ENCODE data around the gene INTS15.

Gene INTS15

DNA sequence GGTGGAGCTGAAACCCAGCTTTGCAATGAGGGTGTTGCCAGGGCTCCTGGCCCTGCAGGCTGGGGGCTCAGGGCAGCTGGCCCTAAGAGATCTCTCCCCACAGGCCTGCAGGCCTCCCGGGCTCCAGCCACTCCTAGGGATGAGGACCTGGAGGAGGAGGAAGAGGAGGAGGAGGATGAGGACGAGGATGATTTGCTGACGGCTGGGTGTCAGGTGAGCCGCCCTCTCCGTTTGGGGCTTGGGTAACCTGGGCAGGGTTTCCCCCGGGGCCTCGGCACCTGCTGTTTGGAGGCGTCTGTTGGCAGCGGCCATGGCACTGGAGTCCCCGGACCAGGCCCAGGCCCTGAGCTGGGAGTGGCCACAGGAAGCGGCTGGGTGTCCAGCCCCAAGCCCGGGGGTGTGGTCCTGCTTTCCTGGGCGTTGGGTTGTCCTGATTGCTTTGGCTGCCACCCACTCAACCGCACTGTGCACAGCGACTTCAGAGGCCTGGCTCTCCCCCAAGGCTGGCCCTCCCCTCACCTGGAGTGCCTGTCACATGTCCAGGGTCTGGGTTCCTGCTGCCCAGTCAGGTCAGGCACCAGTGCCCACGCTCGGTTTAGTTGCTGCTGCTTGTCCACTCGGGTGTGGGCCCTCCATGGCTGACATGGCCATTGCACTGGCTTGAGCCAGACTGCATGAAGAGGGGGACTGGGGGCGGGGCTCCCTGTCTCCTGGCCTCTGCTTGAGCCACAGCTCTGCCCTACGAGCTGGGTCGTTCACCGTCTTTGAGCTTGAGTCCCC, 53.2 kb downstream of the INTS15 start:
- DNase-seq (ENCODE audit: low read depth in 2 of 2), result no peak

DNA sequence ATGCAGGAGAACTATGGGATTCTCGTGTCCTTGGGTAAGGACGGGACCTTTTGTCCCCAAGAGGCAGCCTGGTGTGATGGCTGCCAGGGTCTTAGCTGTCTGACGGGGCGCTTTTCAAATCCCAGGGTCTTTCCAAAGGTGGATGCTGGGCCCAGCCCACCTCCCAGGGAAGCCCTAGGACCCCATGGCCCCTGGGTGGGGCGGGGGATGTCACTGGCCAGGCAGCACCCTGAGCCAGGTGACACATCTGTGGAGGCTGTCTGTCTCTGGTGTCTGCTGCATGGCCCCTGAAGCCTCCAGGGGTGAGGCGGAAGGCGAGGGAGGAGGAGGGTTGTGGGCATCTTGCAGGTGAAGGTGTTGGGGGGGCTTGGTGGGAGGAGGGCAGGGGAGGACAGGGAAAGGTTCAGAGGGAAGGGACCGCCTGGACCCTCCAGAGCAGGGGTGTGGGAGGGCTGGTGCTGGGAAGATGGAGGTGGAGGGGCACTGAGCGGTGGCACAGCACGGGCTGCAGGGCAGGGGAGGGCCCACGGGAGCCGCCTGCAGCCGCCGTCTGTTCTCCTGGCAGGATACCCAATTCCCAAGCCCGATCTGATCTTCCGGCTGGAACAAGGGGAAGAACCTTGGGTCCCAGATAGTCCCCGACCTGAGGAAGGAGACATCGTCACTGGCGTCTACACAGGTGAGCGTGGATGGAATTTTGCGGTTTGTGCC, 54.2 kb downstream of the INTS15 start:
- DNase-seq (ENCODE audit: low read depth in 2 of 2), result no peak

DNA sequence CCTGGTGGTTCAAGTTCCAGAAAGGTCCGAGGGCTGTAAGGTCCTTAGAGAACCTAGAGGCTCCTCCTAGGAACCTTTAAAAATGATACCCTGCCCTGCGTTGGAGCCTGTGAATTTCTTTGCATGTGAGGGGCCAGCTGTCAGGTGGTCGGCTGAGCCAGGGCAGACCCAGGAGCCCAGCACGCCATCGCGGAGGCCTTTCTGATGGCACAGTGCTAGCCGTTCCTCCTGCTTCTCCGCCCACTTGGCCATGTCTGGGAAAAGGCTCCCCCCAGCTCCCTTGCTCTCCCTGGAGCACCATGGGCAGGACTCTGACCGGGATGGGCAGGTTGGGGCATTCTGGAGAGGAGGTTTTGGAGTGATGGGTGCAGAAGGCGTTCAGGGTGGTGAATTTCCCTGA, 54.9 kb downstream of the INTS15 start:
- DNase-seq (ENCODE audit: low read depth in 2 of 2), result no peak

DNA sequence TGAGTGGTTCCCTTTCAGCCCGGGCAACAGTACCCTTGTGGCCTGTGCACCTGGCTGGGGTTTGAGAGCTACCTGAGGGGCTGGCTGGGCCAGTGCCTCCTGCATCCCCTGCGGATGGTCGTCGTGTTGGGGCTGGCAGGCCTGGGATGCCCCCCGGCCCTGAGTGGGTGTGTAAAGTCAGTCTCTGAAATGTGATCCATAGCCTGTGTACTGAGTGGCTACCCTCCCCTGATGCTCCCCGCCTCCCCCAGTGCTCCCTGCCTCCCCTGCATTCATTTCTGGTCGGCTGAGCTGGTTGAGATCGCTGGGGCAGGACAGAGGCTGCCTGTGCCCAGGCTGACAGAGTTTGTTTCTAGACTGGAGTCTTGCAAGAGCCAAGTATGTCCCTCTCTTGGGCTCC, 56.6 kb downstream of the INTS15 start:
- DNase-seq (ENCODE audit: low read depth in 2 of 2), result no peak

DNA sequence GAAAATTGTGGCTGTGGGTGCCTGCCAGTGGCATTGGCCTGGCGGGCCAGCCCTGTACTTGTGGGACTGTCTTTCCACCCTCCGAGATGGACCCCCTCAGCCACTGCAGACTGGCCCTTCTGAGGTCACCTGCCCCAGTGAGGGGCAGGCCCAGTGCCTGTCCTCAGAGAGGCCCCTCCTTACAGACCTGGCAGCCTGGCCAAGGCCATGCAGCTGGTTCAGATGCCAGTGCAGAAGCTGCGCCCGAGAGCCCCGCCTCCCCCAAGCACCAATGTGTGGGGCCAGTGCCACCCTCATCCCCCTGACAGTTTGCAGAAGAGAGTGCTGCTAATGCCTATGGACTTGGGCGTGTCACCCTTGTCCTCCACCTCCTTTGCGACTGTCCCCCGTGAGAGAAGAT, 57.3 kb downstream of the INTS15 start:
- DNase-seq (ENCODE audit: low read depth in 2 of 2), result no peak

DNA sequence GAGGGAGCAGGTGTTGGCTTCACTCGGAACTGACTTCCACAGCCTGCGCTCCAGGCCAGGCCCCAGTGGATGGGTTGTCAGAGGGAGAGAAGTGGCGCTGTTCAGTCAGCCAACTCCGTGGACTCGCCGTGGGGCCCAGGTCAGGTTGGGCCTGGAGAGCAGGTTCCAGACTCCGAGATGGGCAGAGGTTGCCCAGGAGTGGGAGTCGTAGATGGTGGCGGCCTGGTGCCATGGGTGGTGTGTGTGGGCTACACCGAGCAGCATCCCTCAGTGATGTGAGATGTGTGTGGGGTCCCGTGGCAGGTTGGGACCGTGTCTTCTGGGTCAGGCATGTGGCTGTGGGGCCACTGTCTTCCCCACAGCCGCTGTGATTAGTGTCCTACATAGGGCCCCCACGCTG, 57.7 kb downstream of the INTS15 start:
- no peak for DNase-seq (ENCODE audit: low read depth in 2 of 2)

DNA sequence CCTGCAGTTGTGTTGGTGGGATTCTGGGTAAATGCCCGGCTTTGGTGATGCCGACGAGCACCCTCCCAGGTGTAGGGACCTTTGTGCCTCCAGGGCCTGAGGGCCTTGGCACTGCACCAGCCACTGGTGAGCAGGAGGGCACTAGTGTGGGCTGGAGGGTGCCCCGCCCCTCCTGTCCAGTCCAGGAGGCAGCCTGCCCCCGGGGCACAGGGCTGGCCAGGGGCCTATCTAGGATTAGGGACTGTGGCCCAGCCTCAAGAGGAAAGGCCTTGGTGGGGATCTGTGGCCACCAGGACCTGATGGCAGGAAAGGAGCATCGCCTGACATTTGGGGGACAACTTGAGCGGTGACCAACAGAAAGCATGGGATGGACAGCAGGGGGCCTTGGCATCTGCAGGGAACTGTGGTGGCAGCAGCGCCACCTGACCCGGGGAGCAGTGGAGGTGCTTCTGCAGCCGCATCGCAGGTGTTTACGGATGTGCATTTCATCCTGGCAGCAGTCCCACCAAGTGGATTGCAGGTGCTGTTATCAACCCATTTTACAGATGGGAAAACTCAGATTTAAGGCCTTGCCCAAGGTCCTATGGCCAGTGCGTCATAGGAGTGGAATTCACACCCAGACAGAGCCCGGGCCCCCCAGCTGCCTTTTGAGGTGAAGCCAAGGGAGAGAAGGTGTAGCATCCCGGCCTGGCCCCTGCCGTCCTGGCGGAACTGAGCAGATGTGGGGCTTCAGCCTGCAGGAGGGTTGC, 58.4 kb downstream of the INTS15 start:
- DNase-seq (ENCODE audit: low read depth in 2 of 2), result no peak

DNA sequence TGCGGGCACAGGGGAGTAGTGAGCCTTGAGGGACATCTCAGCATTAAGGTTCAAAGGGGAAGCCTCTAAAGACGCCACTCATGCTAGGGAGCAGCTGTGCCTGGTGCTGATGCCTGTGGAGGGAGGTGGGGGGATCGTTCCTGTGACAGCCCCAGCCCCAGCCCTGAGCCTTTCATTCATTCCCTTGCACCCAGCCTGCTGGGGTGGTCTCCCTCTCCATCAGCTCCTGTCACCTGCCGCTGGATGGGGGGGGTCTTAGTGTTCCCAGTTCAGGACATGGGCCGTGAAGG, 58.9 kb downstream of the INTS15 start:
- no peak for DNase-seq (ENCODE audit: low read depth in 2 of 2)

DNA sequence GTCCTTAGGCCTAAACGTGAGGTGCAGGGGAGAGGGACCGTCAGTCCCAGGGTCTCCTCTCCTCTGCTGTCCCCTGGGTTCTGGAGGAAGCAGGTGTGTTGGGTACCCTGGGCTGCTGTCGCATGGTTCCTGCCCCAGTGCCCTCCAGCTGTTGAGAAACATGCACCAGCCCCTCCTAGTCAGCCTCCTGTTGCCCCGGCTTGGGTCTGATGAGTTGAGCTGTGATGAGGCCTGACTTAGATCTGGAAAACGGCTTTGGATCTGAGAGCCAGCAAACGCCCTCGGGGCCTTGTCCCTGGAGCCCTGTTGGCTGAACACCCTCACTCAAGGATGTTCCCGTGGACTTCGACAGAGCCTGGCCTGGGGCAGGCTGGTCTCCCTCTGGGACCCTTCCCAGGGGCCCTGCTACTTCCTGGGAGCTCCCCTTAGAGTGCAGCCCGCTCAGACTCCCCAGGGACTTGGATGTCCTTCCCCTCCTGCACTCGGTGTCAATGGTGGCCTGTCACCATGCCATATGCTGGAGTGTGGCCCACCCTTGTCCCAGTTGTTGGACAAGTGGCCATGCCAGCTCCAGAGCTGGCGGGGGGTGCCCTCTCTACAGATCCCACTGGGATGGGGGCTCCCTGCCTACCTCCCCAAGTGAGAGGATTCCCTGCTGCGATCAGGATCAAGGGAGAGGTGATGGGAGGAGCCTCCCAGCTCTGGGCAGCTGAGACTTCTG, 59.6 kb downstream of the INTS15 start:
- no peak for DNase-seq (ENCODE audit: low read depth in 2 of 2)

DNA sequence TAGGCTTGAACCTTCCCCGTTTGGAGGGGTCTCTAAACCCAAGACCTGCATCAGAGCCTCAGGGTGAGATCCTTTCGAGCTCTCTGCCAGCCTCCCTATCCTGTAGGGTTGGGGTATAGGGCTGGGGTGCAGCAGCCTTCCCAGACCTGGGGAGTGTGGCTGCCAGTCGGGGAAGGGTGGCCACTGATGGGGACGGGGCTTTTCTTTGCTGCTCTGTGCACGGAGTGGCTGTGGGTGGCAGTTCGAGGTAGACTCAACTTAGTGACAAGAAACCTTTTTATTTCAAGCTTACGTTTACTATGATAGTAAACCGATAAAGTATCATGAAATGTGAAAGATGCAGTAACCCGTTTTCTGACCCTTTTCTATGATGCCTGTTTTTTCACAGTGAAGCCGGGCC, 60.3 kb downstream of the INTS15 start:
- no peak for DNase-seq (ENCODE audit: low read depth in 2 of 2)

DNA sequence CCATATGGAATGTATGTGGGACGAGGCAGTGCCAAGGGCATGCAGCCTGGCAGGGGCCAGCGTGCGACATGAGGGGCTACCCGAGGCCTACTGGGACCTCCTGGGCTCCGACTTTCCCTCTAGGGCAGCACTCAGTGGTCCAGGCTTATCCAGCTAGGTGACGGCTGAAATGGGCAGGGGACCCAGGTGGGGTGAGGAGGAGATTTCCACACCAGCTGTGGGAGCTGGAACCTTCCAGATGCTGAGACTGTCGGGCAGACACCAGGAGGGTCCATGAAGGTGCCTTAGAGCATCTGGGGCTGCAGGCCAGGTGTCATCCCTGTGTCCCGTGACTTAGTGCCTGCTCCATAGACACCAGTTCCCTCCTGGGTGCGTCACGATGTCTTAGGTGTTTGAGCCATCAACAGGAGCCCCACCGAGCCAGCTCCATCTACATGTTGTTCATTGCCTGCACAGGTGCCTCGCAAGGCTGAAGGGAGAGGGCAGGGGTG, 60.7 kb downstream of the INTS15 start:
- no peak for DNase-seq (ENCODE audit: low read depth in 2 of 2)

DNA sequence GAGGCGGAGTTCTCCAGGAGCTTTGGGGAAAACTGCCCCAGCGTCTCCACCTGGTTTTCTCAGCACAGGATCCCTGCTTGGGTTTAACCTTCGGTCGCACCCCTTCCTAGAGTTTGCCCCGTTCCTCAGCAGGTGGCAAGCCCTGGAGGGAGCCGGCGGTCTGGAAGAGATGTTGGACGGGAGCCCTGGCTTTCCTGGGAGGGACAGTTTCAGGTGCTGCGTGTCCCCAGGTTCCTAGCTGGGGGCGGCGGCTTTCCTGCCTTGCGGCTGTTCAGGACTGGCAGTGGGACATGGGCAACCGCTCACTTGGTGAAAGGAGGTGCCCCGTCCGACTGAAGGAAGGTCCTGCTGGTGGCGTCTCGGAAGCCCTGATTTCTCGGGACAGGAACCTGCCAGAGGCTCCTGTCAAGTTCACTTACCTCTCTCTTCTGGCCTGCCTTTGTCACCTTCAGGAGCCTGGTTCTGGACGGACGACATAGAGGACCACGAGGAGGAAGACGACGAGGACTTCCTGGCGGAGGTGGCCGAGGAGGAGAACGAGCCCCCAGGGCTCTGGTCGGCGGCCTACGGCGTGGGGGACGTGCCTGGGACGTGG, 62.1 kb downstream of the INTS15 start:
- DNase-seq (ENCODE audit: low read depth in 2 of 2), result no peak

DNA sequence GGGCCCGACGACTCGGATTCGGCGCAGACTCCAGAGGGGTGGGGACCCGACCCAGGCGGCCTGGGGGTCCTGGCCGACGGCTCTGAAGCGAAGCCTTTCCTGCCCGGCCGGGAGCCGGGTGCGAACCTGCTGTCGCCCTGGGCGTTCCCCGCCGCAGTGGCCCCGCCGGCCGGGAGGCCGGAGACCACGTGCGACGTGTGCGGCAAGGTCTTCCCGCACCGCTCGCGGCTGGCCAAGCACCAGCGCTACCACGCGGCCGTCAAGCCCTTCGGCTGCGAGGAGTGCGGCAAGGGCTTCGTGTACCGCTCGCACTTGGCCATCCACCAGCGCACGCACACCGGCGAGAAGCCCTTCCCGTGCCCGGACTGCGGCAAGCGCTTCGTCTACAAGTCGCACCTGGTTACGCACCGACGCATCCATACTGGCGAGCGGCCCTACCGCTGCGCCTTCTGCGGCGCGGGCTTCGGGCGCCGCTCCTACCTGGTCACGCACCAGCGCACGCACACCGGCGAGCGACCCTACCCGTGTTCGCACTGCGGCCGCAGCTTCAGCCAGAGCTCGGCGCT, 62.7 kb downstream of the INTS15 start:
- DNase-seq (ENCODE audit: low read depth in 2 of 2), result no peak

DNA sequence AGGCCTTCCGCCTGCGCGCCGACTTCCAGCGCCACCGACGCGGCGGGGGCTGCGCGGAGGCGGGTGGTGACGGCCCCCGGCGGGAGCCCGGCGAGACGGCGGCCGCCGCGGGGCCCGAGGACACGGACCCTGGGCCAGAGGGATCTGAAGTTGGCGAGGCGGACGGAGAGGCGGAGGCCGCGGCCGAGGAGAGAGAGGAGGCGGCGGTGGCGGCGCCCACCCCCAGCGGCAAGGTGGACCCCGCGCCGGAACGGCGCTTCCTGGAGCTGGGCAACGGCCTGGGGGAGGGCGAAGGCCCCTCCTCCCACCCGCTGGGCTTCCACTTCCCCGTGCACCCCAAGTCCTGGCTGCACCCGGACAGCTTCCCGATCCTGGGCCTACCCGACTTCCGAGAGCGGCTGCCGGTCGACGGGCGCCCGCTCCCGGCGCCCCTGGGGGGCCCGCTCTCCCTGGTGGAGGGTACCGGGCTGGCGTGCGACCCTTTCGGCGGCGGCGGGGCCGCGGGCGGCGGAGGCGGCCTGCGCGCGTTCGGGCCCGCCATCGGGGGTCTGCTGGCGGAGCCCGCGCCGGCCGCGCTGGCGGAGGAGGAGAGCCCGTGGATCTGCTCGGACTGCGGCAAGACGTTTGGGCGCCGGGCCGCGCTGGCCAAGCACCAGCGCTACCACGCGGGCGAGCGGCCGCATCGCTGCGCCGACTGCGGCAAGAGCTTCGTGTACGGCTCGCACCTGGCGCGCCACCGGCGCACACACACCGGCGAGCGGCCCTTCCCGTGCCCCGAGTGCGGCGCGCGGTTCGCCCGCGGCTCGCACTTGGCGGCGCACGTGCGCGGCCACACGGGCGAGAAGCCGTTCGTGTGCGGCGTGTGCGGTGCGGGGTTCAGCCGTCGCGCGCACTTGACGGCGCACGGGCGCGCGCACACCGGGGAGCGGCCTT, 63.5 kb downstream of the INTS15 start:
- no peak for DNase-seq (ENCODE audit: low read depth in 2 of 2)

DNA sequence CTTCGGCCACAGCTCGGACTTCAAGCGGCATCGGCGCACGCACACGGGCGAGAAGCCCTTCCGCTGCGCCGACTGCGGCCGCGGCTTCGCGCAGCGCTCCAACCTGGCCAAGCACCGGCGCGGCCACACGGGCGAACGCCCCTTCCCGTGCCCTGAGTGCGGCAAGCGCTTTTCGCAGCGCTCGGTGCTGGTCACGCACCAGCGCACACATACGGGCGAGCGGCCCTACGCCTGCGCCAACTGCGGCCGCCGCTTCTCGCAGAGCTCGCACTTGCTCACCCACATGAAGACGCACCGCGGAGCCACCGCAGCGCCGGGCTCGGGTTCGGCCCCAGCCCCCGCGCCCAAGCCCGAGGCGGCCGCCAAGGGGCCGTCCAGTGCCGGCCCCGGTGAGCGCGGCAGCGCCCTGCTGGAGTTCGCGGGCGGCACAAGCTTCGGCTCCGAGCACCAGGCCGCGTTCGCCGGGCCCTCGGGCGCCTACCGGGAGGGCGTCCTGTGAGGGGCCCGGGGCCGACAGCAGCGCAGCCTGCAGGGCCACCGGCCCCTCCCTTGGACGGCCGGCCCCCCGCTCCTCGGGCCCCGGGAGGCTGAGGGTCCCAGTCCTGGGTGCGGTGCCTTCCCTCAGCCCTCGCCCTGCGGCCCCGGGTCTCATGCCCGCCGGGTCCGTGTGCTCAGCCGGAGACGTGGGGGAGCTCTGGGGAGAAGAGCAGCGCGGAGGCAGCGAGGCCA, 64.5 kb downstream of the INTS15 start:
- no peak for DNase-seq (ENCODE audit: low read depth in 2 of 2)

DNA sequence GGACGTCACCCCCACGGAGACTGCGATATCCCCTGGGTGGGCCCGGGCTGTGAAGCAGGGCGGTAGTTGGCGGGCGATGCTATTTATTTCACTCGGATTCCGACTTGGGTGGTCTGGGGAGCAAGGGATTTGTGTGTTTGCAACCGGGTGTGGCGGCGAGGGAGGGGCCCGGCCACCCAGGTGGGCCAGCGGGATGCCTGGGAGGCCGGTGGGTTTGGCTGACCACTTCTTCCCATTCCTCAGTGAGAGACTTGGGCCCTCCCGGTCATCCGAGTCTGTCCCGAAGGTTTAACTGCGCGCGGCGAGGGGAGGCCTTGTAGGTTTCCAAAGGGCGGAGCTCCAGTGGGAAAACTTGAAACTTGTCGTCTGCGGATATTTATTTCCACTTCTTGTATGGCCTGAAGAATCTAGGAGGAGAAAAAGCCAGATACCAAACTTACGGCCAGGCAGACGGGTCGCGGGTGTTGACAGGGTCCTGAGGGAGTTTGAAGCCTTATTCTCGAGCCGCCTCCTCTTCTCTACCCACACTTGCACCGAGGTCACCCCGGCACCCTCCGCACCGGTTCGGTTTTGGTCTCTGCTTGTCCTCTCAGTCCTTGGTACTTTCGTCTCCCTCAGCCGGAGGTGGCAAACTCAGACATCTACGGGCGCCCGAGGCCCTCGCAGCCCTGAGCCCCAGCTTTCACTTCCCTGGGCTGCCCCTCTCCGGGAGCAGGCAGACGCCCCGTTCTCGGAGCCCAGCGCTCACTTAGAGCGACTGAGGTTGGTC, 65.2 kb downstream of the INTS15 start:
- no peak for DNase-seq (ENCODE audit: low read depth in 2 of 2)

DNA sequence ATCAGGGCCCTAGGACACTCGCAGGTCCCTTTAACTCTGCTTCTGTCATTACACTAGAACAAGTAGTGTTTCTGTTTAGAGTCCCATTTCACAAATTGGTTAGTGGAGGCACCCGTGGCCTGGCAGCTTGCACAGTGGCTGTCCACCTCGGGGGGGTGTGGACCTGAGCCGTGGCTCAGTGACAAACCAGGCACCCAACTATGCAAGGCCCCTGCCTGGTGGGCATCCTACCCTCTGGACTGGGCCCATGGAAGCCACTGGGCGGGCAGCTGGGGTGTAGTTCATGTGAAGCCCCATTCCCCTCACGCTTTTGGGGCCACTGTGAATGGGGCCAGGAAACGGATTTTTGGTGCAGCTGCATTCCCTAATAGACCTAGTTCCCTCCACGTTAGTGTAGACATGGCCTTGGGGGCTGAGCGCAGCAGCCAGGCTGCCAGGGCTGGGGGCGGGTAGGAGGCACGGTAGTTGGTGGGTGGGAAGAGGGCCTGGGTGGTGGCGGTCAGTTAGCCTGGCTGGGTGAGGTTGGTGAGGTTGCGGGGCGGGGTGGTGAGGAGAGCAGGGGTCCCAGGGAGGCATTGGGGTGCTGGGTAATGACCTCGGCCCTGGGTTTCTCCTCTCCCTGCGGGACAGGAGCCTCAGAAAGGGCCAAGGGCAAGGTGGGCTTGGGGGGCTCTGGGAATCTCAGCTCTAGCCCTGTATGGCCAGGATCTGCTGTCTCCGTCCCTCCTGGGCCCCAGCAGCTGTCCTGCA, 66.0 kb downstream of the INTS15 start:
- no peak for DNase-seq (ENCODE audit: low read depth in 2 of 2)

DNA sequence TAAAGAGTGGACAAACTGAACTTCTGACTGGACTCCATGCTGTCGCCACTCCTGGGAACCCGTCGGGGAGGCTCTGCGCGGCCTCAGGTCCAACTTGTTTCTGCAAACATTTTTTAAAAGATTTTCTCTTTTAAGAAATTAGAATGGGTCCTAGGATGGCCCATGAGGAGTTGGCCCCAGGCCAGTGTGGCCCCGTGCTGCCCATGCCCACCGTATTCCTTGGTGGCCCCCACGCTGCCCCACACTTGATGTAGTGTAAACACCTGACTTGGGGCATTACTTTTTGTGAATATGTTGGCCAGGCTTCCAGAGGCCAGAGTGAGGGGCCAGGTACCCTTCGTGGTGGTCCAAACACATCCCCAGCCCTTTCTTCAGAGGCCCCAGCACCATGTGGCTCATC, 66.6 kb downstream of the INTS15 start:
- DNase-seq (ENCODE audit: low read depth in 2 of 2), result no peak

All from stimulated activated CD4-positive, alpha-beta T cell treated with anti-CD3 and anti-CD28 coated beads, Interleukin-15, amount 100 ng/mL, for 48 hours (primary cell).